Activated naive CD8-positive, alpha-beta T cell treated with anti-CD3 and anti-CD28 coated beads, Interleukin-2, amount 50 U/mL, for 24 hours (primary cell): Measurements from ENCODE around the gene SH3TC1.

Experiments
- ATAC-seq: fragments of 150-1000 bp; cut with Tn5 transposase; one replicate; pipeline ENCODE4 v1.10.0; 2021
- DNase-seq: peaks from one replicate; pipeline ENCODE4 v3.0.0; 2021
- H3K27ac Mint-ChIP-seq: one replicate; pipeline ENCODE4 v1.8.0; 2021; ENCODE audit warnings: mild to moderate bottlenecking, mixed read lengths
- H3K27me3 Mint-ChIP-seq: one replicate; pipeline ENCODE4 v1.8.0; 2021; ENCODE audit warnings: mixed read lengths
- H3K36me3 Mint-ChIP-seq: one replicate; pipeline ENCODE4 v1.8.0; 2021; ENCODE audit warnings: low read depth, mixed read lengths
- H3K4me1 Mint-ChIP-seq: one replicate; pipeline ENCODE4 v1.8.0; 2021; ENCODE audit warnings: mixed read lengths
- H3K4me3 Mint-ChIP-seq: one replicate; pipeline ENCODE4 v1.8.0; 2021; ENCODE audit warnings: mild to moderate bottlenecking, moderate library complexity, mixed read lengths
- H3K9me3 Mint-ChIP-seq: one replicate; pipeline ENCODE4 v1.8.0; 2021; ENCODE audit warnings: mixed read lengths

The SH3TC1 gene

GRCh38 chr4:8228319-8229250 lies 29.5 kb downstream of the SH3TC1 start:
- Mint-ChIP-seq H3K9me3 (no peaks in the 10 kb centered on the region), H3K27ac (peak overlapping the region; percentile 83), H3K4me1 (peaks cover 36% of the 10 kb centered on the region), H3K4me3 (no peak overlapping the region), H3K27me3 (peaks cover 3% of the 10 kb centered on the region), H3K36me3 (no peaks in the 10 kb centered on the region)
- peak; percentile 83 for ATAC-seq
- DNase-seq, result peak; percentile 76

- H3K4me3 Mint-ChIP-seq, result no peak overlapping the region
- H3K27me3 Mint-ChIP-seq, result peaks cover 3% of the 10 kb centered on the region
- H3K9me3 Mint-ChIP-seq, result no peaks in the 10 kb centered on the region
- peak overlapping the region; percentile 83 for H3K27ac Mint-ChIP-seq
- H3K4me1 Mint-ChIP-seq, result peaks cover 30% of the 10 kb centered on the region
- ATAC-seq (no peak), DNase-seq (peak; percentile 16)
- no peaks in the 10 kb centered on the region for H3K36me3 Mint-ChIP-seq
These were observed 30.4 kb downstream of the SH3TC1 start for GRCh38 chr4:8229331-8229975.

GRCh38 chr4:8230033-8230432 lies 30.9 kb downstream of the SH3TC1 start:
- Mint-ChIP-seq H3K9me3 (no peaks in the 10 kb centered on the region), H3K4me3 (no peak overlapping the region), H3K36me3 (no peaks in the 10 kb centered on the region), H3K4me1 (peaks cover 25% of the 10 kb centered on the region), H3K27ac (no peak overlapping the region), H3K27me3 (peaks cover 3% of the 10 kb centered on the region)
- ATAC-seq (no peak), DNase-seq (no peak)

- H3K36me3 Mint-ChIP-seq, result no peaks in the 10 kb centered on the region
- H3K4me1 Mint-ChIP-seq, result peaks cover 25% of the 10 kb centered on the region
- DNase-seq (no peak), ATAC-seq (no peak)
- no peak overlapping the region for H3K27ac Mint-ChIP-seq
- H3K4me3 Mint-ChIP-seq, result no peak overlapping the region
- H3K27me3 Mint-ChIP-seq, result peaks cover 3% of the 10 kb centered on the region
- H3K9me3 Mint-ChIP-seq, result no peaks in the 10 kb centered on the region
These were observed 31.8 kb downstream of the SH3TC1 start for GRCh38 chr4:8230891-8231290.

GRCh38 chr4:8231551-8232049 lies 32.5 kb downstream of the SH3TC1 start:
- Mint-ChIP-seq H3K27me3 (peaks cover 3% of the 10 kb centered on the region), H3K36me3 (no peaks in the 10 kb centered on the region), H3K4me3 (no peak overlapping the region), H3K4me1 (peaks cover 22% of the 10 kb centered on the region), H3K9me3 (no peaks in the 10 kb centered on the region), H3K27ac (no peak overlapping the region)
- ATAC-seq (no peak), DNase-seq (no peak)

- Mint-ChIP-seq H3K27ac (no peak overlapping the region), H3K36me3 (no peaks in the 10 kb centered on the region), H3K9me3 (no peaks in the 10 kb centered on the region), H3K27me3 (peaks cover 3% of the 10 kb centered on the region), H3K4me1 (peaks cover 21% of the 10 kb centered on the region), H3K4me3 (no peak overlapping the region)
- ATAC-seq (no peak), DNase-seq (no peak)
These were observed 33.7 kb downstream of the SH3TC1 start for GRCh38 chr4:8232748-8233147.

- no peaks in the 10 kb centered on the region for H3K9me3 Mint-ChIP-seq
- H3K36me3 Mint-ChIP-seq, result no peaks in the 10 kb centered on the region
- no peak for DNase-seq
- peaks cover 3% of the 10 kb centered on the region for H3K27me3 Mint-ChIP-seq
- H3K4me3 Mint-ChIP-seq, result no peak overlapping the region
- no peak overlapping the region for H3K27ac Mint-ChIP-seq
- ATAC-seq, result no peak
- peaks cover 12% of the 10 kb centered on the region for H3K4me1 Mint-ChIP-seq
These were observed 34.8 kb downstream of the SH3TC1 start for GRCh38 chr4:8233672-8234484.

GRCh38 chr4:8234715-8235114 lies 35.6 kb downstream of the SH3TC1 start:
- Mint-ChIP-seq H3K4me3 (no peak overlapping the region), H3K27me3 (peaks cover 3% of the 10 kb centered on the region), H3K36me3 (no peaks in the 10 kb centered on the region), H3K9me3 (no peaks in the 10 kb centered on the region), H3K27ac (no peak overlapping the region), H3K4me1 (peaks cover 7% of the 10 kb centered on the region)
- no peak for DNase-seq
- ATAC-seq, result no peak

GRCh38 chr4:8235224-8235623 lies 36.1 kb downstream of the SH3TC1 start:
- Mint-ChIP-seq H3K4me1 (peaks cover 6% of the 10 kb centered on the region), H3K27ac (no peak overlapping the region), H3K4me3 (no peak overlapping the region), H3K9me3 (no peaks in the 10 kb centered on the region), H3K27me3 (peaks cover 3% of the 10 kb centered on the region), H3K36me3 (no peaks in the 10 kb centered on the region)
- DNase-seq (no peak), ATAC-seq (no peak)

- H3K27me3 Mint-ChIP-seq, result no peaks in the 10 kb centered on the region
- ATAC-seq (no peak), DNase-seq (no peak)
- no peaks in the 10 kb centered on the region for H3K36me3 Mint-ChIP-seq
- H3K27ac Mint-ChIP-seq, result no peak overlapping the region
- peaks cover 2% of the 10 kb centered on the region for H3K4me1 Mint-ChIP-seq
- no peak overlapping the region for H3K4me3 Mint-ChIP-seq
- no peaks in the 10 kb centered on the region for H3K9me3 Mint-ChIP-seq
These were observed 36.6 kb downstream of the SH3TC1 start for GRCh38 chr4:8235686-8236085.

- no peaks in the 10 kb centered on the region for H3K27me3 Mint-ChIP-seq
- H3K27ac Mint-ChIP-seq, result no peak overlapping the region
- H3K4me1 Mint-ChIP-seq, result no peaks in the 10 kb centered on the region
- no peaks in the 10 kb centered on the region for H3K36me3 Mint-ChIP-seq
- DNase-seq, result no peak
- no peak for ATAC-seq
- H3K9me3 Mint-ChIP-seq, result no peaks in the 10 kb centered on the region
- H3K4me3 Mint-ChIP-seq, result no peak overlapping the region
These were observed 37.2 kb downstream of the SH3TC1 start for GRCh38 chr4:8236106-8236919.

GRCh38 chr4:8236920-8237195 lies 37.8 kb downstream of the SH3TC1 start:
- Mint-ChIP-seq H3K4me1 (peaks cover 3% of the 10 kb centered on the region), H3K36me3 (no peaks in the 10 kb centered on the region), H3K9me3 (no peaks in the 10 kb centered on the region), H3K27me3 (no peaks in the 10 kb centered on the region), H3K27ac (no peak overlapping the region), H3K4me3 (no peak overlapping the region)
- ATAC-seq, result no peak
- no peak for DNase-seq

GRCh38 chr4:8237256-8237989 lies 38.3 kb downstream of the SH3TC1 start:
- no peaks in the 10 kb centered on the region for H3K9me3 Mint-ChIP-seq
- H3K27ac Mint-ChIP-seq, result no peak overlapping the region
- peaks cover 5% of the 10 kb centered on the region for H3K4me1 Mint-ChIP-seq
- ATAC-seq (no peak), DNase-seq (no peak)
- H3K36me3 Mint-ChIP-seq, result no peaks in the 10 kb centered on the region
- H3K27me3 Mint-ChIP-seq, result no peaks in the 10 kb centered on the region
- H3K4me3 Mint-ChIP-seq, result no peak overlapping the region
